Activated CD8-positive, alpha-beta memory T cell treated with anti-CD3 and anti-CD28 coated beads, Interleukin-2, amount 10 ng/mL, durations not matched to agents 7 days and 5 days (primary cell): ENCODE data around the gene THAP12. TPM values are rescaled to one million over a fixed set of nuclear protein-coding genes. Genes with fewer than 3 reads are reported as not detected.

Experiments
- total RNA-seq, 2 experiments: library from RNA; stranded (reverse); gene quantifications; one replicate each; pipeline ENCODE4 v1.2.3, GENCODE V29; 2021

Gene THAP12
- total RNA-seq, 2 experiments from 2014 or later = 39.8 to 44.8 TPM

Other genes with a start within 250 kb of the THAP12 start
- gene WNT11, start 174.6 kb downstream of the THAP12 start, total RNA-seq = 1 to 10 TPM in 1 of 2 experiments, under 1 TPM in 1; 0.96 to 2.0 TPM
- 1 to 10 TPM; 3.5 to 4.0 TPM for gene GVQW3, start 191 bp upstream of the THAP12 start, total RNA-seq
- gene EMSY, start 63.9 kb upstream of the THAP12 start, total RNA-seq = 10 to 100 TPM; 34.9 to 42.0 TPM